H1 (cell line): Measurements from ENCODE around the gene SLC22A23. TPM values are rescaled to one million over a fixed set of nuclear protein-coding genes. Genes with fewer than 3 reads are reported as not detected.

Source experiments
- CTCF ChIA-PET: fragments of 300-600 bp; sonication (Branson Sonifier 250); formaldehyde crosslinking; loops from one replicate; lab custom pipeline; 2021; ENCODE audit not compliant: partially characterized antibody; lab: Charles Lee
- POLR2A ChIA-PET: fragments of 300-600 bp; sonication (Branson Sonifier 250); formaldehyde crosslinking; loops from one replicate; lab custom pipeline; 2021; ENCODE audit warnings: inconsistent platforms; ENCODE audit not compliant: partially characterized antibody; lab: Charles Lee
- DNase-seq, 2 experiments: peaks; one replicate each; pipeline versions ENCODE4 v3.0.0 to v3.0.0-alpha.2; 2010 to 2022; ENCODE audit warnings: low spot score in 2 of 2, low read depth in 1 of 2, mixed read lengths in 1 of 2
- FAIRE-seq: peaks from 2 replicates; lab custom pipeline; 2011; peaks lifted over from hg19 to GRCh38; lab: Jason Lieb, UNC
- H2AFZ ChIP-seq: 2 replicates; pipeline ENCODE4 v1.8.1; 2012; ENCODE audit warnings: low read length, inconsistent platforms
- H2AK5ac ChIP-seq: 2 replicates; pipeline ENCODE4 v1.6.1; 2013; ENCODE audit warnings: low read depth, low read length
- H2BK120ac ChIP-seq: replicated peaks from 2 replicates; pipeline ENCODE3; 2013; ENCODE audit warnings: low read depth, low read length, inconsistent platforms
- H2BK12ac ChIP-seq: 2 replicates; pipeline ENCODE4 v1.6.1; 2013; ENCODE audit warnings: low read depth, low read length
- H2BK15ac ChIP-seq: 2 replicates; pipeline ENCODE4 v1.6.1; 2013; ENCODE audit warnings: low read length
- H2BK20ac ChIP-seq: 2 replicates; pipeline ENCODE4 v1.6.1; 2013; ENCODE audit warnings: low read length
- H2BK5ac ChIP-seq: 2 replicates; pipeline ENCODE4 v1.6.1; 2013; ENCODE audit warnings: low read depth, low read length
- H3K14ac ChIP-seq: 2 replicates; pipeline ENCODE4 v1.6.1; 2013; ENCODE audit warnings: inconsistent platforms; ENCODE audit not compliant: insufficient read length
- H3K18ac ChIP-seq: 2 replicates; pipeline ENCODE4 v1.6.1; 2013; ENCODE audit warnings: low read length; ENCODE audit errors: extremely low read depth
- H3K23ac ChIP-seq: 2 replicates; pipeline ENCODE4 v1.6.1; 2013; ENCODE audit warnings: inconsistent platforms; ENCODE audit not compliant: insufficient read length
- H3K23me2 ChIP-seq: 2 replicates; pipeline ENCODE4 v1.6.1; 2013; ENCODE audit warnings: low read depth, low read length
- H3K27ac ChIP-seq: 2 replicates; pipeline ENCODE4 v1.6.1; 2011; ENCODE audit warnings: low read depth, low read length, inconsistent platforms
- H3K27me3 ChIP-seq, 4 experiments: replicated peaks in 1 of 4; 1 replicate in 1 of 4; 2 replicates in 3 of 4; pipeline versions ENCODE4 v1.6.1 to v1.8.1; 2011 to 2013; ENCODE audit warnings: low read length in 3 of 4, mild to moderate bottlenecking in 3 of 4, inconsistent platforms in 2 of 4, mixed read lengths in 2 of 4, moderate library complexity in 1 of 4; ENCODE audit not compliant: control insufficient read depth in 3 of 4, insufficient read depth in 3 of 4; ENCODE audit errors: extremely low read depth in 1 of 4
- H3K36me3 ChIP-seq, 4 experiments: 2 replicates each; pipeline versions ENCODE4 v1.6.1 to v1.8.1; 2011 to 2013; ENCODE audit warnings: mild to moderate bottlenecking in 4 of 4, low read length in 3 of 4, moderate library complexity in 2 of 4, control low read depth in 1 of 4, inconsistent platforms in 1 of 4; ENCODE audit not compliant: insufficient read depth in 4 of 4, control insufficient read depth in 2 of 4
- H3K4ac ChIP-seq: replicated peaks from 2 replicates; pipeline ENCODE3; 2013; ENCODE audit warnings: low read length, low read depth, mixed read lengths, inconsistent platforms; ENCODE audit not compliant: insufficient read length
- H3K4me1 ChIP-seq, 4 experiments: replicated peaks in 1 of 4; 1 replicate in 1 of 4; 2 replicates in 3 of 4; pipeline versions ENCODE4 v1.6.1 to v1.8.1; 2011 to 2013; ENCODE audit warnings: low read length in 3 of 4, inconsistent platforms in 2 of 4, mixed read lengths in 1 of 4; ENCODE audit not compliant: insufficient read depth in 4 of 4, control insufficient read depth in 3 of 4
- H3K4me2 ChIP-seq, 2 experiments: 2 replicates each; pipeline versions ENCODE4 v1.6.1 to v1.8.1; 2011 to 2013; ENCODE audit warnings: low read depth in 2 of 2, low read length in 2 of 2, control low read depth in 1 of 2, inconsistent platforms in 1 of 2, mild to moderate bottlenecking in 1 of 2; ENCODE audit not compliant: insufficient read depth in 1 of 2
- H3K4me3 ChIP-seq, 4 experiments: fragments of 200-600, 300-600 bp in 1 of 4; sonication (generic), shearing (Covaris generic), sonication (Bioruptor Twin) in 1 of 4; 2 replicates each; pipeline versions ENCODE4 v1.5.1 to v1.8.1; 2011 to 2016; ENCODE audit warnings: low read length in 4 of 4, low read depth in 3 of 4, control low read depth in 2 of 4, inconsistent platforms in 2 of 4, mild to moderate bottlenecking in 2 of 4, mixed read lengths in 1 of 4, moderate library complexity in 1 of 4; ENCODE audit not compliant: insufficient read depth in 2 of 4; ENCODE audit errors: extremely low read depth in 1 of 4
- H3K56ac ChIP-seq: replicated peaks from 2 replicates; pipeline ENCODE3; 2013; ENCODE audit warnings: low read depth, mild to moderate bottlenecking, mixed read lengths, low read length, inconsistent platforms; ENCODE audit not compliant: insufficient read length
- H3K79me1 ChIP-seq: 2 replicates; pipeline ENCODE4 v1.6.1; 2013; ENCODE audit warnings: low read depth, low read length, control low read depth
- H3K79me2 ChIP-seq, 2 experiments: 2 replicates each; pipeline versions ENCODE4 v1.6.1 to v1.8.1; 2012 to 2013; ENCODE audit warnings: low read length in 2 of 2, mild to moderate bottlenecking in 2 of 2, inconsistent platforms in 1 of 2; ENCODE audit not compliant: insufficient read depth in 2 of 2, control insufficient read depth in 1 of 2
- H3K9ac ChIP-seq, 4 experiments: replicated peaks in 1 of 4; 1 replicate in 1 of 4; 2 replicates in 3 of 4; pipeline versions ENCODE4 v1.6.1 to v1.8.1; 2011 to 2013; ENCODE audit warnings: low read depth in 3 of 4, low read length in 3 of 4, control low read depth in 2 of 4, mild to moderate bottlenecking in 2 of 4, moderate library complexity in 2 of 4, inconsistent platforms in 1 of 4; ENCODE audit errors: extremely low read depth in 1 of 4
- H3K9me3 ChIP-seq, 2 experiments: 2 replicates each; pipeline versions ENCODE4 v1.6.1 to v1.8.1; 2012 to 2013; ENCODE audit warnings: mild to moderate bottlenecking in 2 of 2, moderate library complexity in 2 of 2, control low read depth in 1 of 2, inconsistent platforms in 1 of 2, low read depth in 1 of 2, low read length in 1 of 2, mixed read lengths in 1 of 2; ENCODE audit not compliant: insufficient read depth in 2 of 2
- H4K20me1 ChIP-seq, 2 experiments: replicated peaks in 1 of 2; 2 replicates each; pipeline versions ENCODE3 to v1.8.1; 2011 to 2013; ENCODE audit warnings: inconsistent platforms in 2 of 2, low read length in 2 of 2, mild to moderate bottlenecking in 1 of 2; ENCODE audit not compliant: insufficient read depth in 2 of 2, control insufficient read depth in 1 of 2
- H4K5ac ChIP-seq: 2 replicates; pipeline ENCODE4 v1.6.1; 2013; ENCODE audit warnings: low read length, low read depth, mixed read lengths, inconsistent platforms; ENCODE audit not compliant: insufficient read length
- H4K8ac ChIP-seq: 2 replicates; pipeline ENCODE4 v1.8.0; 2013; ENCODE audit warnings: mild to moderate bottlenecking, moderate library complexity, low read length, inconsistent platforms; ENCODE audit not compliant: insufficient read depth; ENCODE audit errors: extremely low read depth
- H4K91ac ChIP-seq: replicated peaks from 2 replicates; pipeline ENCODE3; 2013; ENCODE audit warnings: low read length, mixed read lengths, inconsistent platforms; ENCODE audit not compliant: insufficient read length
- BACH1 ChIP-seq: IDR thresholded peaks from 2 replicates; pipeline ENCODE4 v1.6.1; 2012; ENCODE audit warnings: low read length, improper control_type of control experiment
- BRCA1 ChIP-seq: IDR thresholded peaks from 2 replicates; pipeline ENCODE4 v1.6.1; 2012; ENCODE audit warnings: low read depth, low read length, improper control_type of control experiment
- GABPA ChIP-seq: IDR thresholded peaks from 2 replicates; pipeline ENCODE4 v1.6.1; 2011; ENCODE audit warnings: mild to moderate bottlenecking, low read length, moderate library complexity, borderline replicate concordance; ENCODE audit not compliant: insufficient read depth
- KDM1A ChIP-seq: fragments of 200-600, 300-600 bp; sonication (generic); IDR thresholded peaks from 2 replicates; pipeline ENCODE4 v1.7.1; 2016; ENCODE audit warnings: mild to moderate bottlenecking, low read length, borderline replicate concordance
- KDM5A ChIP-seq: fragments of 200-600 bp; IDR thresholded peaks from 2 replicates; pipeline ENCODE4 v1.7.1; 2012; ENCODE audit warnings: mild to moderate bottlenecking, low read length, inconsistent platforms, mixed read lengths
- MAFK ChIP-seq: IDR thresholded peaks from 2 replicates; pipeline ENCODE4 v1.6.1; 2012; ENCODE audit warnings: low read depth, mild to moderate bottlenecking, improper control_type of control experiment, low read length
- NANOG ChIP-seq: IDR thresholded peaks from 2 replicates; pipeline ENCODE4 v1.6.1; 2011; ENCODE audit warnings: low read length, low read depth, mild to moderate bottlenecking, inconsistent platforms; ENCODE audit not compliant: insufficient read depth, poor library complexity, severe bottlenecking
- TCF12 ChIP-seq: IDR thresholded peaks from 2 replicates; pipeline ENCODE4 v1.6.1; 2011; ENCODE audit warnings: low read depth, mild to moderate bottlenecking, low read length
- YY1 ChIP-seq: IDR thresholded peaks from 2 replicates; pipeline ENCODE4 v1.6.1; 2011; ENCODE audit warnings: low read depth, mild to moderate bottlenecking, low read length
- WGBS, 2 experiments: shearing (Covaris generic) in 1 of 2; methylation state at CpG; one replicate each; pipeline versions ENCODE4 v1.1.6 to v1.1.7; 2013 to 2015; ENCODE audit warnings: low lambda C conversion rate in 2 of 2, mixed read lengths in 2 of 2, inconsistent platforms in 1 of 2, low coverage in 1 of 2, missing lambda C conversion rate in 1 of 2; ENCODE audit not compliant: insufficient replicate concordance in 2 of 2, insufficient coverage in 1 of 2, insufficient read length in 1 of 2; ENCODE audit errors: extremely low coverage in 1 of 2, missing lambda C conversion rate in 1 of 2; 5-methylcytosine and 5-hydroxymethylcytosine counted together
- polyA plus RNA-seq, 7 experiments: library from polyadenylated mRNA; depleted of rRNA in 3 of 7; stranded (reverse) in 5 of 7; unstranded in 2 of 7; fragments of >200 nt in 5 of 7; fragments of 200-250 nt in 2 of 7; gene quantifications; 1 replicate in 5 of 7; 2 replicates in 1 of 7; 4 replicates in 1 of 7; pipeline versions ENCODE4 v1.2.1 to v1.2.3, GENCODE V29; 2011 to 2013; ENCODE audit warnings: missing spikeins in 2 of 7, mixed read lengths in 2 of 7
- total RNA-seq: library from RNA; stranded (reverse); fragmentation: NEBNext Ultra II Directional; extraction: Animal tissue kit (Norgen Biotek cat#: 25700); gene quantifications from 2 replicates; pipeline ENCODE4 v1.2.1, GENCODE V29; 2021
- TF ChIP-seq, protein P1 (sequence below): IDR thresholded peaks from 2 replicates; pipeline ENCODE4 v1.6.1; 2012; ENCODE audit warnings: inconsistent platforms
- TF ChIP-seq, protein P2 (sequence below): IDR thresholded peaks from 2 replicates; pipeline ENCODE4 v1.6.1; 2011; ENCODE audit warnings: low read depth, mild to moderate bottlenecking, low read length; ENCODE audit not compliant: insufficient read depth

Gene SLC22A23
- total and polyA plus RNA-seq, 2 of the 8 experiments (the other 6 are each of a cell fraction or from before 2014, with no cell fraction given): 9.9 to 38.4 TPM

DNA sequence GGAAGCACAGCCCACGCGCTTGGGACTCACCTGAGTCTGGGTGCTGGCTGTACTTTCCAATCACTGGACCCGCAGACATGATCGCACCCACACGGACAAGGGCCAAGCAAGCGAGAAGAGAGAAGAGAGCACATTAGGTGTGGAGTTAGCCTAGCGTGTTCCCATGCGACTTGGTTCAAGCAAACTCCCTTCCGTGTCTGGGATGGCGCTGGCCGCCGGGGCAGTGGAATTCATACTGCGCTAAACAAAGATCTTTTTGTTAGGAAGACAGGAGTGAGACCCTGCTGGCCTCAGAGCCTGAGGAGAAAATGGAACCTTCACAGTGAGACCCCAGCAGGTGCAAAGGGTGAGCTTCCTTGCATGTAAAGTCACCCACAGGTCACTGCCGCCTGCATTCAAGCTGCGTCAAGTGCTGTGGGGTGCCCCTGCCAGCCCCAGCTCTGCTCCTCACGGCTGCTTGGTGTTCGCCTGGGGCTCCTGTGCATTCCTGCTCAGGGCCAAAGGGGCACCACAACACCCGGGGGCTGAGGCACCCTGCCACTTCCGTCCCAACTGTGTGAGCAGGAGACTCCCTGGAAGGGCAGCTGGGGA is 171.7 kb downstream of the SLC22A23 start:
- no peak overlapping the region for H3K27ac ChIP-seq
- H3K23me2 ChIP-seq: no peaks in the 10 kb centered on the region
- peaks cover 0 to 8% (median 2%) of the 10 kb centered on the region in 4 experiments; a peak in 2 of 8 replicates for H3K36me3 ChIP-seq
- no peak overlapping the region for H2AFZ ChIP-seq
- H2BK12ac ChIP-seq: no peak overlapping the region
- H3K4me3 ChIP-seq: no peak overlapping the region
- no peak overlapping the region for H4K8ac ChIP-seq
- H3K4me1 ChIP-seq: peaks cover 11 to 15% (median 15%) of the 10 kb centered on the region in 4 experiments
- H3K9ac ChIP-seq: no peak overlapping the region
- H3K18ac ChIP-seq: no peak overlapping the region
- no peaks in the 10 kb centered on the region for H3K79me2 ChIP-seq
- ChIA-PET CTCF (interaction anchor here (0.7 to 5.1 kb wide), 10 partner anchors 12 to 124 kb away, joined by 3 to 35 read pairs (median 4); no protein-coding TSS in a partner anchor), POLR2A (no interaction called here)
- no peak overlapping the region for H4K91ac ChIP-seq
- no peak overlapping the region for H3K23ac ChIP-seq
- WGBS, 2 experiments: 93% methylated on average over 19 of the region's 19 CpGs; no CpG with 5 or more reads in 1 of the 2 experiments
- no peaks in the 10 kb centered on the region for H3K79me1 ChIP-seq
- DNase-seq: no peak
- no peak overlapping the region for H2BK20ac ChIP-seq
- no peak overlapping the region for H3K4ac ChIP-seq
- no peak overlapping the region for H2BK120ac ChIP-seq
- FAIRE-seq: no peak
- no peak overlapping the region for H2BK15ac ChIP-seq
- no peak overlapping the region for H4K5ac ChIP-seq
- no peak overlapping the region for H3K4me2 ChIP-seq
- no peaks in the 10 kb centered on the region for H3K27me3 ChIP-seq
- no peak overlapping the region for H3K14ac ChIP-seq
- H3K56ac ChIP-seq: no peak overlapping the region
- peak overlapping the region; percentile 24; the same call in 1 of the 2 replicates for H2BK5ac ChIP-seq
- H3K9me3 ChIP-seq: no peaks in the 10 kb centered on the region
- no peak overlapping the region for H2AK5ac ChIP-seq
- TF ChIP-seq KDM5A (no peak), NANOG (no peak), TCF12 (no peak), BRCA1 (no peak), GABPA (no peak), MAFK (no peak), YY1 (no peak), BACH1 (no peak), KDM1A (no peak)
- TF ChIP-seq, protein P1, sequence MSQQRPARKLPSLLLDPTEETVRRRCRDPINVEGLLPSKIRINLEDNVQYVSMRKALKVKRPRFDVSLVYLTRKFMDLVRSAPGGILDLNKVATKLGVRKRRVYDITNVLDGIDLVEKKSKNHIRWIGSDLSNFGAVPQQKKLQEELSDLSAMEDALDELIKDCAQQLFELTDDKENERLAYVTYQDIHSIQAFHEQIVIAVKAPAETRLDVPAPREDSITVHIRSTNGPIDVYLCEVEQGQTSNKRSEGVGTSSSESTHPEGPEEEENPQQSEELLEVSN: no peak
- TF ChIP-seq, protein P2, sequence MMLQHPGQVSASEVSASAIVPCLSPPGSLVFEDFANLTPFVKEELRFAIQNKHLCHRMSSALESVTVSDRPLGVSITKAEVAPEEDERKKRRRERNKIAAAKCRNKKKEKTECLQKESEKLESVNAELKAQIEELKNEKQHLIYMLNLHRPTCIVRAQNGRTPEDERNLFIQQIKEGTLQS: no peak
- TF ChIP-seq, all 59 proteins: peak for 0
- no peaks in the 10 kb centered on the region for H4K20me1 ChIP-seq
